ENCODE data around the gene NMNAT2. TPM values are rescaled to one million over a fixed set of nuclear protein-coding genes. Genes with fewer than 3 reads are reported as not detected.

The NMNAT2 gene
- total RNA-seq, 1 experiment from 2014 or later, result 4.7 TPM

GRCh38 chr1:183251959-183252450 is 166.2 kb downstream of the NMNAT2 start:
- no TSS peak for BruUV-seq (replicated peaks)
- Mint-ChIP-seq H3K4me3 (ENCODE audit: unreplicated experiment) (no peak overlapping the region), H3K36me3 (ENCODE audit: insufficient read depth, unreplicated experiment) (peaks cover 10% of the 10 kb centered on the region), H3K27me3 (ENCODE audit: insufficient read depth, unreplicated experiment) (no peaks in the 10 kb centered on the region), H3K4me1 (ENCODE audit: insufficient read depth, unreplicated experiment) (peaks cover 31% of the 10 kb centered on the region), H3K27ac (ENCODE audit: low read depth, unreplicated experiment) (peak overlapping the region; percentile 43), H3K9me3 (ENCODE audit: unreplicated experiment) (peaks cover 37% of the 10 kb centered on the region)
- no peak for DNase-seq (ENCODE audit: unreplicated experiment)
- TF ChIP-seq CTCF (IDR thresholded peaks at IDR 0.05; ENCODE audit: unreplicated experiment), result no peak
- ChIA-PET POLR2A (interaction anchor here (0.6 kb wide), 1 partner anchor 10 kb away, joined by 3 read pairs; no protein-coding TSS in a partner anchor), CTCF (interaction anchor here (0.5 kb wide), 1 partner anchor 53 kb away, joined by 3 read pairs; no protein-coding TSS in a partner anchor)
- intact Hi-C loops (cut with micrococcal nuclease), result no loop called here

GRCh38 chr1:183251101-183251958 is 166.8 kb downstream of the NMNAT2 start:
- no peak for TF ChIP-seq CTCF (IDR thresholded peaks at IDR 0.05; ENCODE audit: unreplicated experiment)
- intact Hi-C loops (cut with micrococcal nuclease), result no loop called here
- DNase-seq (ENCODE audit: unreplicated experiment), result no peak
- no TSS peak for BruUV-seq (replicated peaks)
- peaks cover 17% of the 10 kb centered on the region for H3K36me3 Mint-ChIP-seq (ENCODE audit: insufficient read depth, unreplicated experiment)
- POLR2A ChIA-PET, result interaction anchor here (1.1 kb wide), 1 partner anchor 10 kb away, joined by 3 read pairs; no protein-coding TSS in a partner anchor
- no peak overlapping the region for H3K4me3 Mint-ChIP-seq (ENCODE audit: unreplicated experiment)
- H3K27ac Mint-ChIP-seq (ENCODE audit: low read depth, unreplicated experiment), result peak overlapping the region; percentile 43
- peaks cover 37% of the 10 kb centered on the region for H3K9me3 Mint-ChIP-seq (ENCODE audit: unreplicated experiment)
- peaks cover 31% of the 10 kb centered on the region for H3K4me1 Mint-ChIP-seq (ENCODE audit: insufficient read depth, unreplicated experiment)
- CTCF ChIA-PET, result interaction anchor here (0.5 to 0.7 kb wide), 2 partner anchors 54 to 1174 kb away, joined by 3 read pairs; no protein-coding TSS in a partner anchor
- no peaks in the 10 kb centered on the region for H3K27me3 Mint-ChIP-seq (ENCODE audit: insufficient read depth, unreplicated experiment)

DNA sequence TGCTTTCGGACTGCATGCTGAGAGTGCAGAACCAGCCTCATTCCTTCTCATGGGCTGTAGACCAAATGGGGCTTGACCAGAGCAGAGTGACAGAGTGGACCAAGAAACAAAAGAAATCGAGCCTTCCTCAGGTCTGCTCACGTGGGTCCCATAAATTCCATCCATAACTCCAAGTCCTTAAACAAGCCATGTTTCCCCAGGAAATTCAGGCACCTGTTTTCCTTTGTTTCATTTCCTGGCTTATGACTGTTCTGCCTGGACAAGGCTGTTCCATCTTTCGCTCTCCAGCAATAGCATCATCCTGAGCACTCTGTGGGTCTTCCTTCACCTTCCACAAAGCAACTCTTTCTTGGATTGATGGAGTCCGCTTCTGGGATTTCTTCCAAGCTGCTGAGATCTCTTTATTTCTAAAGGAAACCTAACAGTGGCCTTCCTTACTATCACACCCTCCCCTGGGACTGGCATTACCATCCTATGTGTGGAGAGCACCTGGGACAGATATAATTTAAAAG is 168.2 kb downstream of the NMNAT2 start:
- intact Hi-C loops (cut with micrococcal nuclease), result no loop called here
- Mint-ChIP-seq H3K4me3 (ENCODE audit: unreplicated experiment) (no peak overlapping the region), H3K36me3 (ENCODE audit: insufficient read depth, unreplicated experiment) (peaks cover 29% of the 10 kb centered on the region), H3K27ac (ENCODE audit: low read depth, unreplicated experiment) (peak overlapping the region; percentile 50), H3K27me3 (ENCODE audit: insufficient read depth, unreplicated experiment) (no peaks in the 10 kb centered on the region), H3K9me3 (ENCODE audit: unreplicated experiment) (peaks cover 34% of the 10 kb centered on the region), H3K4me1 (ENCODE audit: insufficient read depth, unreplicated experiment) (peaks cover 36% of the 10 kb centered on the region)
- no peak for TF ChIP-seq CTCF (IDR thresholded peaks at IDR 0.05; ENCODE audit: unreplicated experiment)
- CTCF ChIA-PET, result no interaction called here
- POLR2A ChIA-PET, result no interaction called here
- DNase-seq (ENCODE audit: unreplicated experiment), result no peak
- BruUV-seq (replicated peaks), result no TSS peak

All from MCF 10A (cell line).